Superior temporal gyrus (tissue), 1 donor: Measurements from ENCODE around the gene DDO.

ENCODE experiments used
- DNase-seq: peaks from one replicate; pipeline ENCODE4 v3.0.0-alpha.2; 2016; ENCODE audit errors: extremely low spot score

The DDO gene

DNA sequence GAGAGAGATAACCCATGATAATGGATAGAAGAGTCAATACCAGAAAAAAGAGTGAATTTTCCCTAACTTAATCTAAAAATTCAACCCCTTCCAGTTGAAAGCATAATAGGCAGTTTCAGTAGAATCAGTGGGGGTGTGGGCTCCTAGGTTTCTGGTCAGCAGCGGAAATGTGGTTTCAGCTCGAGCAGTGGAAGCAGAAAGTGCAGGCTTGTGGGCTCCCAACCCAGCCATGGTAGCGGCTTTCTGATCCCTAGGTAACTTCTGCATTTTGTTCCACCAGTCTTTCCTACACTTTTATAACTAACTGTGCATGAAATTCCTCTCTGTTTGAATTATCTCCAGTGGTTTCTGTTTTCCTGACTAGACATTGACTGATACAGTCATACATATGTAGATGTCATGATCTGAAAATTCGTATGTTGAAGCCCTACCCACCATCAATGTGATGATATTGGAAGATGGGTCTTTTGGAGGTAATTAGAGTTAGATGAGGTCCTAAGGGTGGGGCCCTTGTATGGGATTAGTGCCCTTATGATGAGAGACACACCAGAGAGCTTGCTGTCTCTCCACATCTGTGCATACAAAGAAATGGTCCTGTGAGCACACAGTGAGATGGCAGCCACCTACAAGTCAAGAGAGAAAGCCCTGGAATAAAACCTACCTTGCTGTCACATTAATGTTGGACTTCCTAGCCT lies 6.5 kb upstream of the DDO start:
- DNase-seq = no peak

GRCh38 chr6:110419028-110419739 lies 3.8 kb upstream of the DDO start:
- DNase-seq = no peak

- no peak for DNase-seq
These were observed 3.2 kb upstream of the DDO start for GRCh38 chr6:110418594-110418993.

DNA sequence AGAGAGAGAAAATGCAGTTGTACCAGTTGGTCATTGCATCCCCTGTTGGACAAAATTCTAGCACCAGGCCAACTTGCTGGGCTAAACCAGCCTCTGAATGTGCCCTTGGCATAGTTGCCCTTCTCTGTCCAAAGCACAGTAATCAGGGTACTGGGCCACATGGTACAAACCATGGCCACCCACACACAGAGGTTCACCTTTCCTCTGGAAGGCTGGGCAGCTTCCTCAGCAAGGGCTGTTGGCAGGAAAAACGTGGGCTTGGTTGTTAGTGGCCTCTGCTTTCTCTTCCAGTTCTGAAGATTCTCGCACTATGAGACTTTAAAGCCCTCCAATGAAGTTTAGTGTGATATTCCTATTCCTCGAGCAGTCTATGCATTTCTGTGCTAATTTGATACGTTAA lies 706 bp downstream of the DDO start:
- DNase-seq = no peak

- no peak for DNase-seq
These were observed 3.0 kb downstream of the DDO start for GRCh38 chr6:110412360-110412759.

- no peak for DNase-seq
These were observed 4.9 kb downstream of the DDO start for GRCh38 chr6:110410511-110410910.

DNA sequence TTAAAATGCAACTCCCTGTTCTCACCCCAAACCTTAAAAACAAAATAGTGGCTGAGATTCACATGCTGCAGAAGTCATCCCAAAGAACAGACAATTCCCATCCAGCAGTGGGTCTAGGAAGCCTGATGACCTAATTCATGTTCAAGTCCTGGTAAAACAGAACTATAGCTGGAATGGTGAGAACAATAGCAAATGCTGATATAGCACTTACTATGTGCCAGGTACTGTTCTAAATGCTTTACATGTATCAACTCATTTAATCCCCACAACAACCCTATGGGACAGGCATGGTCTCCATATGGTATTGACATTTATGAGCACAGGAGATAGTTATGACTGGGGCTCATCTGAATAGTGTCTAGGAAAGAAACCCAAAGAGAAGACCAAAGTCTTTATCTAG lies 5.6 kb downstream of the DDO start:
- DNase-seq = no peak

DNA sequence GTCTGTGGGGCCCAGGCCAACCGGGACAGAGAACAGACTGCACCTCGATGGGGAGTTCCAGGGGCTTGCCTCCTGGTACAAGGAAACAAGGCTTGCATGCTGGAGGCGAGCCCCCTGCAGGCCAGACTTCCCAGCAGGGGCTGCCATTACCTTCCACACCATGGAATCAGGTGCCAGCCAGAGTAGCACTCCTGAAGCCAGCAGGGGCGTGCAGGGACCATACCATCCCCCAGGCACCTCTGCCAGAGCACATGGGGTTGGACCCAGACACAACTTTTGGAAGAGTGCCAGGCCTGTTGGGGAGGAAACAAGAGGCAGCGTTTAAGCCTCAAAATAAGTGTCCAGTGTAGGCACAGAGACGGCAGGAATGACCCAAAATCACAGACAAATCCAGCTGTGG lies 6.5 kb downstream of the DDO start:
- no peak for DNase-seq

- DNase-seq = no peak
These were observed 10.8 kb downstream of the DDO start for GRCh38 chr6:110404607-110405006.

DNA sequence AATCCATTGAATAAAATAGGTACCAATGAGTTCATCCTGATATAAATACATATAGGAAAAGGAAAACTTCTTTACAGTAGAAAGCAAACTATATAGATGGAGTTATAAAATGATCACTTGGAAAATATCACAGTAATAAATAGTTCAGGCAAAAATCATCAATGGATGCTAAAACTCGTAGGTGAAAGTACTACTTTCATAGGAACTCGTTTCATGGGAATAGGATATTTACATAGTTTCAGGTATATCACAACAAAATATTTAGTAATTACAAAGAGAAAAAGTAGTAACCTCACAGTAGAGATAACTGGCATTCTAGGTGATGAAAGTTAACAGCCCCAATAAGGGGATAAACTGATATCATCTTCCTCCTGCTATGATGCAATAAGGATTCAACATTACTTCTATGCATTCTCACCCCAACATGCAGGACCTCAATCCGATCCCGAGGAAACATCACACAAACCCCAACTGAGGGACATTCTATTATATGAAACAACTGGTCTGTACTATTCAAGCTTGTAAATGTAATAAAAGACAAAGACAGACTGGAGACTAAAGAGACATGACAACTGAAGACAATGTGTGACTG lies 13.7 kb downstream of the DDO start:
- DNase-seq = no peak

DNA sequence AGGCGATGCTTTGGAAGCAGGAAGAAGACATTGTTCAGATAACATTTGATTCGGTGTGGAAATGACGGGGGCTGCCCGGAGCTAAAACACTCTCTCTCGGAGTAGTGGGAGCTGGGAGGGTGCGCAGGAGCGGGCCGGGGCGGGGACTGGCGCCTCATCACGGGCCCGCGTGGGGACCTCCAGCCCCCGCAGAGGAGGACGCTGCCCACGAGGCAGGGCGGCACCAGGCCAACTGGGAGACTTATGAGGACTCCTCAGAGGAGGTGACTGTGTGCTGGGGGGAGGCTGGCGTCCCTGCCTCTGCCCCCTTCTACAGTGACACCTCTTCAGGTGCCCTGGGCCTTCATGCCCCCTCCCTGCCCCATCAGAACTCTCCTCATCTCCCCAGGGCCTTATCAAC lies 15.2 kb downstream of the DDO start:
- DNase-seq = no peak

GRCh38 chr6:110399219-110400071 lies 15.9 kb downstream of the DDO start:
- DNase-seq = no peak

GRCh38 chr6:110398778-110399177 lies 16.6 kb downstream of the DDO start:
- no peak for DNase-seq

DNA sequence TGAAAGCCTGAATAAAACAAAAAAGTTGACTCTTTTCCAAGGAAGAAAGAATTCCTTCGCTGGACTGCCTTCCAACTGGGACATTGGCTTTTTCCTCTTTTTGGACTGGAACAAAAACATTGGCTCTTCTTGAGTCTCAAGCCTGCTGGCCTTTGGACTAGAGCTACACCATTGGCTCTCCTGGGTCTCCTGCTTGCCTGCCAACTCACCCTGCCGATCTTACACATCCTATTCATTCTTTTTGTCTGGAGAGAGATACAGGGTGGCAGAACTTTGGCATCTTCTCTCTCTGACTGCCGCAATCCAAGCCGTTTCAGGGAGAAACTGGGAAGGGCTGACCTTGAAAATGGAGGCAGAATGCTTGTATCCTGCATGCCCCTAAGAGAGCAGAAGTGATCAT lies 20.2 kb downstream of the DDO start:
- DNase-seq = no peak

- DNase-seq = no peak
These were observed 21.0 kb downstream of the DDO start for GRCh38 chr6:110394409-110394808.

GRCh38 chr6:110392727-110393126 lies 22.6 kb downstream of the DDO start:
- DNase-seq = no peak

DNA sequence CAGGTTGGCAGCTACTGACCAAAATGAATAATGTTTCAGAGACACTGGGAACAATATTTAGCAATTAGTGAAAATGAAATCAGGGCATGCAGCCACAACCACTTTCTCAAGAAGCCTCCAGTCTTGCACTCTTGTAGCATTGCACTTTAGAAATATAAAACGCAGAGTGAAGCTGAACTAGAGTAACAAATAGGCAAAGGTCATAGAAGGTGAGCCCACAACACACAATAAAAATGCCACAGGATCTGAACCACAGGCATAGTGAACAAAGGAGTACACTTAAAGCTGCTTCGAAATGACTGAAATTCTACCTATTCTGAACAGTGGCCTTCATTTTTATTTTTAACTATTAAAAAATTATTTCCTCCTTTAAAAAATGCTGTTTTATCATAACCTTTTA lies 25.0 kb downstream of the DDO start:
- DNase-seq = no peak

DNA sequence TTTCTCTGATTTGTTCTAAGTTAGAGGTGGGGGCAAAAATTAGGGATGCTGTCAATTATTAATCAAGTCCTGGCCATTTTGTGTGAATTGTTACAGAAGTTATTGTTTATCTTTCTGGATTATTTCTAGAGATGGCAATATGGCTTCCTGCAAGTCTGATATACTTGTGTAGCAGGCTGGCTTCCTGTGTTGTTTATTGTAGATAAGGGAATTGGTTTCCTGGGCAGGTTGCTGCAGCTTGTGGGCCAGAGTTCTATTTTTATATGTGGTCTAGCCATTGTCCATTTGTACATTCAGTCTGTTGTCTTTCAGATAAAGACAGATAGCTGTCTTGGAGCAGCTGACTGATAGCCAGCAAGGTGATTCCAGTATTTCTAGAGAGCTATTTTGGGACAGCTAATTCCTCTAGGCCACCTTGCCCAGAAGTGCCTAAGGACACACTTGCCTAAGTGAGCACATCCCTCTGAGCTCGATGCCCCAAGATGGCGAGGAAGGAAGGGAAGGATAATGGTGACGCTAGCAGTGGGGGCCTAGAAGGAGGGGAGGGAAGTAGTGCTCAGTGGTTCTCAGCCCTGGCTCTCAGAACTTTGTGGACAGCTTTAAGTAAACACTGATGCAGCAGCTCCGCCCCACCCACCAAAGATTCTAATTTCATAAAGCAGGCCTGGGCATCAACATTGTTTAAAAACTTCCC lies 25.5 kb downstream of the DDO start:
- no peak for DNase-seq

DNA sequence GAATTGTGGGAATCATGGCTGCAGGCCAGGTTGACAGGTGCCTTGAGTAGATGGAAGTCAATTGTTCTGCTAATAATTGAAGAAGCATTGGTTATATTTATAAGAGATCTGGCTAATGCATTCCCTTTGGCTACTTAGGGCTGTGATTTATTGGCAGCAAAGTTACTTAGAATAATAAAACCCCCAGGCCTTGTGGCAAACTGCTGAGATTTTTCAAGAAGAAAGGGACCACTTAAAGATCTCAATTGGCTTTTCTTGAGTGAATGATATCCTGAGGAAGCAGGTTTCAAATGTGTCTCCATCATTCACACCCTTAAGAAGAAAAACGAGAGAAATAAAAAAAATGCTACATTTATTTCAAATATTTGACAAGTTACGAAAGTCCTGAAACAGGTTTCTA lies 27.4 kb downstream of the DDO start:
- no peak for DNase-seq

GRCh38 chr6:110385458-110385863 lies 29.9 kb downstream of the DDO start:
- no peak for DNase-seq

- no peak for DNase-seq
These were observed 36.8 kb downstream of the DDO start for GRCh38 chr6:110378552-110378951.

- no peak for DNase-seq
These were observed 46.3 kb downstream of the DDO start for GRCh38 chr6:110369066-110369465.
